Peyer's patch (tissue), 4 donors: ENCODE results near the gene VPS33A.
A peak's percentile ranks its signal among the peaks of the same experiment; 100 is the strongest.

Experiments used
- CTCF ChIP-seq, 6 experiments: fragments of 450-650 bp in 4 of 6; fragments of 200-600 bp in 2 of 6; sonication (generic) in 1 of 6; IDR thresholded peaks; one replicate each; pipeline ENCODE4 v1.5.1; 2017 to 2019; ENCODE audit warnings: antibody characterized with exemption in 6 of 6, mild to moderate bottlenecking in 3 of 6, moderate library complexity in 1 of 6
- POLR2A ChIP-seq, 2 donors: fragments of 450-650 bp; IDR thresholded peaks; one replicate each; pipeline ENCODE4 v1.5.1; 2017; ENCODE audit warnings: antibody characterized with exemption in 2 of 2, mild to moderate bottlenecking in 2 of 2, moderate library complexity in 2 of 2

GRCh38 chr12:122266230-122266901, at the start of gene VPS33A:
- TF ChIP-seq CTCF (IDR thresholded peaks at IDR 0.05) (no peak), POLR2A (IDR thresholded peaks at IDR 0.05) (peak; percentile 55 to 64)
